Panc1 (cell line): Measurements from ENCODE around the gene FGF7. TPM values are rescaled to one million over a fixed set of nuclear protein-coding genes. Genes with fewer than 3 reads are reported as not detected.

ENCODE experiments used
- ATAC-seq: fragments of 200-7000 bp; cut with Tn5 transposase; 2 replicates; pipeline ENCODE4 v1.9.1; 2020; ENCODE audit warnings: mild to moderate bottlenecking, moderate library complexity
- BruUV-seq: library from RNA; stranded (reverse); fragments of 400-500 nt; replicated peaks from 2 replicates; lab custom pipeline; 2021; lab: Mats Ljungman, UMichigan
- CTCF ChIA-PET: fragments of 300-600 bp; sonication (Branson Sonifier 250); formaldehyde crosslinking; loops from one replicate; lab custom pipeline; 2022; ENCODE audit warnings: antibody characterized with exemption; lab: Charles Lee
- POLR2A ChIA-PET: fragments of 300-600 bp; sonication (Branson Sonifier 250); formaldehyde crosslinking; loops from one replicate; lab custom pipeline; 2022; ENCODE audit warnings: antibody characterized with exemption; lab: Charles Lee
- DNase-seq: peaks from one replicate; pipeline ENCODE4 v3.0.0-alpha.2; 2010; ENCODE audit warnings: low read depth, low spot score
- H3K27ac ChIP-seq: 2 replicates; pipeline ENCODE4 v1.5.1; 2011; ENCODE audit warnings: mild to moderate bottlenecking, low read length, inconsistent platforms
- H3K27me3 ChIP-seq: fragments of 200-500 bp; sonication (Bioruptor generic); 2 replicates; pipeline ENCODE4 v1.6.0; 2014; ENCODE audit warnings: low read length, inconsistent platforms; ENCODE audit not compliant: control insufficient read depth, insufficient read depth
- H3K36me3 ChIP-seq: fragments of 200-500 bp; sonication (Bioruptor generic); 2 replicates; pipeline ENCODE4 v1.5.1; 2014; ENCODE audit warnings: inconsistent platforms, mild to moderate bottlenecking, low read length, moderate library complexity; ENCODE audit not compliant: control insufficient read depth, insufficient read depth
- H3K4me1 ChIP-seq: 2 replicates; pipeline ENCODE4 v1.5.1; 2011; ENCODE audit warnings: inconsistent platforms, mild to moderate bottlenecking, low read length, moderate library complexity; ENCODE audit not compliant: control insufficient read depth, insufficient read depth
- H3K4me3 ChIP-seq, 2 experiments: 2 replicates each; pipeline ENCODE4 v1.5.1; 2011 to 2012; ENCODE audit warnings: low read depth in 2 of 2, low read length in 2 of 2, mild to moderate bottlenecking in 2 of 2, inconsistent platforms in 1 of 2, moderate library complexity in 1 of 2
- H3K9me3 ChIP-seq: fragments of 200-500 bp; sonication (Bioruptor generic); 2 replicates; pipeline ENCODE4 v1.5.1; 2014; ENCODE audit warnings: low read depth, mild to moderate bottlenecking, inconsistent platforms, low read length, moderate library complexity; ENCODE audit not compliant: control insufficient read depth, insufficient read depth
- POLR2AphosphoS5 ChIP-seq: IDR thresholded peaks from 2 replicates; pipeline ENCODE4 v1.6.1; 2012; ENCODE audit warnings: mild to moderate bottlenecking, low read depth, low read length, moderate library complexity
- REST ChIP-seq, 2 experiments: IDR thresholded peaks; 2 replicates each; pipeline ENCODE4 v1.6.1; 2011 to 2012; ENCODE audit warnings: low read depth in 2 of 2, control low read depth in 1 of 2, low read length in 1 of 2, mild to moderate bottlenecking in 1 of 2, moderate library complexity in 1 of 2; ENCODE audit not compliant: insufficient read depth in 1 of 2
- SIN3A ChIP-seq: IDR thresholded peaks from 2 replicates; pipeline ENCODE4 v1.6.1; 2012; ENCODE audit warnings: low read depth, mild to moderate bottlenecking, low read length, moderate library complexity, borderline replicate concordance; ENCODE audit not compliant: insufficient read depth
- TCF7L2 ChIP-seq: IDR thresholded peaks from 2 replicates; pipeline ENCODE4 v1.6.1; 2011; ENCODE audit warnings: mild to moderate bottlenecking, low read depth, low read length, inconsistent platforms
- in situ Hi-C: cut with HindIII; loops from 2 replicates; pipeline ENCODE4 v1.10.0; 2016; ENCODE audit warnings: low sequenced_read_pairs, low pct_unique_long_range_greater_than_20kb
- intact Hi-C: fragments of 100-400 bp; cut with micrococcal nuclease; formaldehyde crosslinking; loops from one replicate; pipeline ENCODE4 v1.10.0; 2022; ENCODE audit not compliant: unreplicated experiment
- total RNA-seq: library from RNA; stranded (reverse); gene quantifications from one replicate; pipeline ENCODE4 v1.2.1, GENCODE V29; 2021; ENCODE audit not compliant: unreplicated experiment
- TF ChIP-seq, protein P1 (sequence below): fragments of 450-650 bp; IDR thresholded peaks from 2 replicates; pipeline ENCODE4 v1.5.1; 2017; ENCODE audit warnings: mild to moderate bottlenecking

The FGF7 gene
- total RNA-seq, 1 experiment from 2014 or later: not detected

GRCh38 chr15:49406352-49407118 is 16.5 kb upstream of the FGF7 start:
- H3K36me3 ChIP-seq: no peaks in the 10 kb centered on the region
- no peak overlapping the region for H3K4me3 ChIP-seq
- no peak overlapping the region for H3K27ac ChIP-seq
- no peak for DNase-seq
- TF ChIP-seq REST (IDR thresholded peaks at IDR 0.05; ENCODE audit: insufficient read depth in 1 of 2, low read depth in 2 of 2, low read length in 1 of 2): no peak
- TF ChIP-seq TCF7L2: no peak
- no peak for TF ChIP-seq POLR2AphosphoS5
- no peak for TF ChIP-seq SIN3A
- TF ChIP-seq, protein P1, sequence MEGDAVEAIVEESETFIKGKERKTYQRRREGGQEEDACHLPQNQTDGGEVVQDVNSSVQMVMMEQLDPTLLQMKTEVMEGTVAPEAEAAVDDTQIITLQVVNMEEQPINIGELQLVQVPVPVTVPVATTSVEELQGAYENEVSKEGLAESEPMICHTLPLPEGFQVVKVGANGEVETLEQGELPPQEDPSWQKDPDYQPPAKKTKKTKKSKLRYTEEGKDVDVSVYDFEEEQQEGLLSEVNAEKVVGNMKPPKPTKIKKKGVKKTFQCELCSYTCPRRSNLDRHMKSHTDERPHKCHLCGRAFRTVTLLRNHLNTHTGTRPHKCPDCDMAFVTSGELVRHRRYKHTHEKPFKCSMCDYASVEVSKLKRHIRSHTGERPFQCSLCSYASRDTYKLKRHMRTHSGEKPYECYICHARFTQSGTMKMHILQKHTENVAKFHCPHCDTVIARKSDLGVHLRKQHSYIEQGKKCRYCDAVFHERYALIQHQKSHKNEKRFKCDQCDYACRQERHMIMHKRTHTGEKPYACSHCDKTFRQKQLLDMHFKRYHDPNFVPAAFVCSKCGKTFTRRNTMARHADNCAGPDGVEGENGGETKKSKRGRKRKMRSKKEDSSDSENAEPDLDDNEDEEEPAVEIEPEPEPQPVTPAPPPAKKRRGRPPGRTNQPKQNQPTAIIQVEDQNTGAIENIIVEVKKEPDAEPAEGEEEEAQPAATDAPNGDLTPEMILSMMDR: no peak
- in situ Hi-C loops: no loop called here
- no peaks in the 10 kb centered on the region for H3K9me3 ChIP-seq
- BruUV-seq: no TSS peak
- intact Hi-C loops: no loop called here
- no peaks in the 10 kb centered on the region for H3K4me1 ChIP-seq
- no peaks in the 10 kb centered on the region for H3K27me3 ChIP-seq
- ChIA-PET POLR2A (no interaction called here), CTCF (no interaction called here)
- ATAC-seq: no peak; the same call in 1 of the 2 replicates

- TF ChIP-seq TCF7L2 (no peak), SIN3A (no peak)
- in situ Hi-C loops: no loop called here
- DNase-seq (no peak), ATAC-seq (no peak)
- H3K36me3 ChIP-seq: no peaks in the 10 kb centered on the region
- BruUV-seq: no TSS peak
- H3K9me3 ChIP-seq: no peaks in the 10 kb centered on the region
- POLR2A ChIA-PET: no interaction called here
- CTCF ChIA-PET: no interaction called here
- H3K27me3 ChIP-seq: no peaks in the 10 kb centered on the region
- H3K4me3 ChIP-seq: no peak overlapping the region
- H3K27ac ChIP-seq: no peak overlapping the region
- intact Hi-C loops: no loop called here
- no peaks in the 10 kb centered on the region for H3K4me1 ChIP-seq
Observed at GRCh38 chr15:49410641-49411040, 12.4 kb upstream of the FGF7 start.

- H3K4me1 ChIP-seq: no peaks in the 10 kb centered on the region
- DNase-seq (no peak), ATAC-seq (no peak)
- intact Hi-C loops (no loop called here), in situ Hi-C loops (no loop called here)
- H3K9me3 ChIP-seq: no peaks in the 10 kb centered on the region
- TF ChIP-seq, protein P1: no peak
- no peak for TF ChIP-seq REST (IDR thresholded peaks at IDR 0.05; ENCODE audit: insufficient read depth in 1 of 2, low read depth in 2 of 2, low read length in 1 of 2)
- TF ChIP-seq POLR2AphosphoS5: no peak
- no peak for TF ChIP-seq TCF7L2
- TF ChIP-seq SIN3A: no peak
- H3K27ac ChIP-seq: no peak overlapping the region
- H3K27me3 ChIP-seq: no peaks in the 10 kb centered on the region
- no peak overlapping the region for H3K4me3 ChIP-seq
- POLR2A ChIA-PET: no interaction called here
- CTCF ChIA-PET: no interaction called here
- BruUV-seq: no TSS peak
- no peaks in the 10 kb centered on the region for H3K36me3 ChIP-seq
Observed at GRCh38 chr15:49412797-49413196, 10.2 kb upstream of the FGF7 start.
